T-cell (primary cell): ENCODE data around the gene CYP4A22. TPM values are rescaled to one million over a fixed set of nuclear protein-coding genes. Genes with fewer than 3 reads are reported as not detected.
A peak's percentile ranks its signal among the peaks of the same experiment; 100 is the strongest.

Experiments used
- ATAC-seq, 4 experiments: fragments of 200-7000 bp in 3 of 4; fragments of 150-1000 bp in 1 of 4; cut with Tn5 transposase; replicated peaks in 1 of 4; 1 replicate in 3 of 4; 2 replicates in 1 of 4; pipeline ENCODE4 v1.10.0; 2021; ENCODE audit warnings: moderate library complexity in 3 of 4, mild to moderate bottlenecking in 2 of 4, moderate number of reproducible peaks in 1 of 4
- CTCF ChIA-PET, 2 donors: fragments of 300-600 bp; sonication (Branson Sonifier 250); formaldehyde crosslinking; loops; one replicate each; lab custom pipeline; 2022; ENCODE audit warnings: antibody characterized with exemption in 2 of 2; lab: Charles Lee
- POLR2A ChIA-PET, 2 donors: fragments of 300-600 bp; sonication (Branson Sonifier 250); formaldehyde crosslinking; loops; one replicate each; lab custom pipeline; 2022; ENCODE audit warnings: antibody characterized with exemption in 2 of 2; lab: Charles Lee
- DNase-seq, 35 experiments: peaks; one replicate each; pipeline versions ENCODE4 v3.0.0 to v3.0.0-alpha.2; 2013 to 2023
- H3K27ac ChIP-seq: one replicate; pipeline ENCODE4 v1.5.1; 2013; ENCODE audit warnings: low read length
- H3K27me3 ChIP-seq, 2 experiments: replicated peaks in 1 of 2; 1 replicate in 1 of 2; 2 replicates in 1 of 2; pipeline versions ENCODE4 v1.6.1 to v1.7.0; 2013; ENCODE audit warnings: low read length in 1 of 2, mixed read lengths in 1 of 2; ENCODE audit not compliant: control insufficient read depth in 2 of 2, insufficient read depth in 2 of 2; ENCODE audit errors: extremely low read depth in 1 of 2
- H3K36me3 ChIP-seq, 2 donors: 1 replicate in 1 of 2; 2 replicates in 1 of 2; pipeline versions ENCODE4 v1.6.1 to v1.7.0; 2013; ENCODE audit warnings: low read length in 1 of 2; ENCODE audit not compliant: control insufficient read depth in 2 of 2, insufficient read depth in 1 of 2; ENCODE audit errors: extremely low read depth in 1 of 2
- H3K4me1 ChIP-seq, 2 experiments: 1 replicate in 1 of 2; 2 replicates in 1 of 2; pipeline versions ENCODE4 v1.6.1 to v1.7.0; 2013; ENCODE audit warnings: low read length in 2 of 2, mixed read lengths in 1 of 2; ENCODE audit not compliant: insufficient read depth in 2 of 2, control insufficient read depth in 1 of 2; ENCODE audit errors: extremely low read depth in 1 of 2
- H3K4me3 ChIP-seq, 2 donors: 1 replicate in 1 of 2; 2 replicates in 1 of 2; pipeline versions ENCODE4 v1.5.1 to v1.7.0; 2013; ENCODE audit warnings: mild to moderate bottlenecking in 2 of 2, low read length in 1 of 2, moderate library complexity in 1 of 2; ENCODE audit not compliant: control insufficient read depth in 1 of 2; ENCODE audit errors: extremely low read depth in 1 of 2
- H3K9me3 ChIP-seq: 2 replicates; pipeline ENCODE4 v1.7.0; 2013
- H3K27ac Mint-ChIP-seq, 2 donors: one replicate each; pipeline ENCODE4 v1.8.0; 2020 to 2021; ENCODE audit warnings: mild to moderate bottlenecking in 2 of 2, mixed read lengths in 2 of 2
- H3K27me3 Mint-ChIP-seq, 2 donors: one replicate each; pipeline ENCODE4 v1.8.0; 2021 to 2022; ENCODE audit warnings: mixed read lengths in 2 of 2
- H3K36me3 Mint-ChIP-seq: one replicate; pipeline ENCODE4 v1.8.0; 2021; ENCODE audit warnings: mixed read lengths
- H3K4me1 Mint-ChIP-seq, 3 donors: one replicate each; pipeline ENCODE4 v1.8.0; 2020 to 2022; ENCODE audit warnings: mixed read lengths in 3 of 3, mild to moderate bottlenecking in 1 of 3
- H3K4me3 Mint-ChIP-seq, 3 donors: one replicate each; pipeline ENCODE4 v1.8.0; 2020 to 2022; ENCODE audit warnings: mild to moderate bottlenecking in 3 of 3, mixed read lengths in 3 of 3, moderate library complexity in 3 of 3
- H3K9me3 Mint-ChIP-seq, 3 donors: one replicate each; pipeline ENCODE4 v1.8.0; 2020 to 2022; ENCODE audit warnings: mixed read lengths in 3 of 3
- WGBS: methylation state at CpG from one replicate; pipeline ENCODE4 v1.1.5; 2013; ENCODE audit warnings: missing lambda C conversion rate; ENCODE audit not compliant: insufficient coverage; 5-methylcytosine and 5-hydroxymethylcytosine counted together
- total RNA-seq, 35 experiments: library from RNA in 6 of 35; stranded (reverse) in 6 of 35; fragments of 120-200 nt in 1 of 35; gene quantifications; one replicate each; pipeline versions ENCODE4 v1.2.1 to v1.2.4 and lab custom pipeline; 2013 to 2026

Gene CYP4A22
- total RNA-seq, 5 donors from 2014 or later (not counting 1 experiment from before 2014, with no cell fraction given) = not detected

DNA sequence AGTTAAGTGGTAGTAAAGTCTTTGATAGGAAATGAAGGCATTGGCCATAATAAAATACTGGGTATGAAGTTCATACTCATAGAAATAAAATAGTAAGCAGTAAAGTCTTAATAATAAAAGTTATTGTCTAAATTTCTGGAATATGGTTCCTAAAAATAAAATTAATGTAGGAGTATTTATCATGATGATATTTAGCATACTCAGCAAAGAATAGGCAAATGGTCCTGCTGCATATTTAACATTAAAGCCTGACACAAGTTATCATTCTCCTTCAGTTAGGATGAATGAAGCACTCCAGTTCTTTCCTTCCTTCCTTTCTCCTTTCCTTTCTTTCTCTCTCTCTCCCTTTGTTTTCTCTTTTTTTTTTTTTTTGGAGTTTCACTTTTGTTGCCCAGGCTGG lies 27.3 kb downstream of the CYP4A22 start:
- ChIA-PET CTCF (no interaction called here), POLR2A (interaction anchor here in 1 of 2 donors (0.6 kb wide), 1 partner anchor 512 kb away, joined by 3 read pairs; no protein-coding TSS in a partner anchor)
- Mint-ChIP-seq H3K9me3 (no peaks in the 10 kb centered on the region), H3K27ac (no peak overlapping the region), H3K4me1 (no peaks in the 10 kb centered on the region), H3K4me3 (no peak overlapping the region), H3K27me3 (peaks cover 38% of the 10 kb centered on the region in 2 donors), H3K36me3 (no peaks in the 10 kb centered on the region)
- no peaks in the 10 kb centered on the region for H3K4me1 ChIP-seq
- no peak overlapping the region for H3K4me3 ChIP-seq
- no peak overlapping the region for H3K27ac ChIP-seq
- no peaks in the 10 kb centered on the region for H3K36me3 ChIP-seq
- H3K9me3 ChIP-seq = no peaks in the 10 kb centered on the region
- H3K27me3 ChIP-seq = peaks cover 0 to 8% of the 10 kb centered on the region in 2 experiments
- DNase-seq = no peak
- ATAC-seq = no peak

GRCh38 chr1:47172782-47173181 lies 35.5 kb downstream of the CYP4A22 start:
- Histone ChIP-seq H3K27me3 (peaks cover 0 to 15% of the 10 kb centered on the region in 2 experiments), H3K9me3 (no peaks in the 10 kb centered on the region), H3K36me3 (no peaks in the 10 kb centered on the region), H3K4me3 (no peak overlapping the region), H3K4me1 (peaks cover 0 to 3% of the 10 kb centered on the region in 2 experiments), H3K27ac (no peak overlapping the region)
- Mint-ChIP-seq H3K27me3 (peaks cover 14 to 26% of the 10 kb centered on the region in 2 donors), H3K4me1 (peaks cover 3 to 11% (median 4%) of the 10 kb centered on the region in 3 donors), H3K27ac (no peak overlapping the region), H3K9me3 (peaks cover 0 to 4% (median 0%) of the 10 kb centered on the region in 3 donors), H3K36me3 (no peaks in the 10 kb centered on the region), H3K4me3 (no peak overlapping the region)
- DNase-seq (no peak), ATAC-seq (no peak)
- 69% methylated on average over 3 of the region's 5 CpGs for WGBS
- ChIA-PET POLR2A (no interaction called here), CTCF (interaction anchor here in 1 of 2 donors (0.5 kb wide), 1 partner anchor 126 kb away, joined by 3 read pairs; no protein-coding TSS in a partner anchor)

- CTCF ChIA-PET = interaction anchor here (0.6 to 1.7 kb wide), 3 partner anchors 9 to 17 kb away, joined by 3 to 9 read pairs (median 4); no protein-coding TSS in a partner anchor
- Mint-ChIP-seq H3K4me3 (no peak overlapping the region), H3K36me3 (no peaks in the 10 kb centered on the region), H3K27ac (no peak overlapping the region), H3K9me3 (peaks cover 0 to 4% (median 0%) of the 10 kb centered on the region in 3 donors), H3K4me1 (peaks cover 10 to 20% (median 11%) of the 10 kb centered on the region in 3 donors), H3K27me3 (peaks cover 20 to 27% of the 10 kb centered on the region in 2 donors)
- Histone ChIP-seq H3K9me3 (no peaks in the 10 kb centered on the region), H3K4me3 (no peak overlapping the region), H3K36me3 (no peaks in the 10 kb centered on the region), H3K4me1 (peaks cover 0 to 11% of the 10 kb centered on the region in 2 experiments), H3K27ac (no peak overlapping the region), H3K27me3 (peaks cover 0 to 22% of the 10 kb centered on the region in 2 experiments)
- POLR2A ChIA-PET = no interaction called here
- ATAC-seq = no peak
- DNase-seq = no peak
Measured at GRCh38 chr1:47174656-47175020, 37.4 kb downstream of the CYP4A22 start.

GRCh38 chr1:47175227-47175934 lies 38.1 kb downstream of the CYP4A22 start:
- H3K4me3 Mint-ChIP-seq = no peak overlapping the region
- Histone ChIP-seq H3K4me3 (no peak overlapping the region), H3K9me3 (no peaks in the 10 kb centered on the region), H3K36me3 (no peaks in the 10 kb centered on the region), H3K4me1 (peaks cover 0 to 15% of the 10 kb centered on the region in 2 experiments), H3K27ac (no peak overlapping the region), H3K27me3 (peaks cover 0 to 30% of the 10 kb centered on the region in 2 experiments)
- H3K27me3 Mint-ChIP-seq = peaks cover 24 to 32% of the 10 kb centered on the region in 2 donors
- no peaks in the 10 kb centered on the region for H3K36me3 Mint-ChIP-seq
- DNase-seq = peak in 21 of 35 experiments; percentile 9 to 61 (median 27)
- POLR2A ChIA-PET = no interaction called here
- CTCF ChIA-PET = interaction anchor here (0.5 to 1.7 kb wide), 5 partner anchors 9 to 1697 kb away, joined by 3 to 9 read pairs (median 3); partner anchors contain the start of gene PDZK1IP1 (in 1 of the 2)
- 28% methylated on average over 8 of the region's 11 CpGs for WGBS
- H3K4me1 Mint-ChIP-seq = peaks cover 11 to 22% (median 12%) of the 10 kb centered on the region in 3 donors
- H3K9me3 Mint-ChIP-seq = peaks cover 0 to 4% (median 0%) of the 10 kb centered on the region in 3 donors
- peak; percentile 35 to 57 (median 55) for ATAC-seq
- H3K27ac Mint-ChIP-seq = no peak overlapping the region

GRCh38 chr1:47178020-47178419 lies 40.8 kb downstream of the CYP4A22 start:
- peaks cover 0 to under 1% (median 0%) of the 10 kb centered on the region in 3 donors for H3K9me3 Mint-ChIP-seq
- H3K36me3 ChIP-seq = no peaks in the 10 kb centered on the region
- peaks cover 42 to 55% of the 10 kb centered on the region in 2 donors for H3K27me3 Mint-ChIP-seq
- no peak overlapping the region for H3K27ac Mint-ChIP-seq
- H3K4me1 ChIP-seq = peaks cover 0 to 15% of the 10 kb centered on the region in 2 experiments
- H3K4me3 Mint-ChIP-seq = no peak overlapping the region
- CTCF ChIA-PET = interaction anchor here (0.6 to 2.3 kb wide), 2 partner anchors 16 to 548 kb away, joined by 4 to 11 read pairs; no protein-coding TSS in a partner anchor
- H3K27me3 ChIP-seq = peaks cover 0 to 52% of the 10 kb centered on the region in 2 experiments
- H3K9me3 ChIP-seq = no peaks in the 10 kb centered on the region
- WGBS = 100% methylated on average over 1 of the region's 6 CpGs
- H3K27ac ChIP-seq = no peak overlapping the region
- DNase-seq = no peak
- H3K36me3 Mint-ChIP-seq = no peaks in the 10 kb centered on the region
- peaks cover 11 to 22% (median 12%) of the 10 kb centered on the region in 3 donors for H3K4me1 Mint-ChIP-seq
- POLR2A ChIA-PET = no interaction called here
- no peak overlapping the region for H3K4me3 ChIP-seq
- ATAC-seq = no peak

DNA sequence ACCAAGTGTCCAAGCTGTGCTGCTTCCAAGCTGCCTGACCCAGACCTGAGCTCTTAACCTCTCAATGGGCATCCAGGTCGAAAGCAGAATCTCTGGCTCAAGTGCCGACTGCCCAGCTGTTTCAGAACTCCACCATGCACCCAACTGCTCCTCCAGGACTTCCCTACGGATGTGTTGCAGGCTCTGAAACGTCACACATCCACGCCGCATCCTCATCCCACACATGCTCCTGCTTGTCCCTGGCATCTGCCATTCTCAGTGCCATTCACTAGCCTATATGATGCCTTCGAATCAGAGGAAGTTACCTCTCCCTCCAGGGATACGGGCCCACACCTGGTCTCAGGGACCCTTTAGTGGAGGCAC lies 41.4 kb downstream of the CYP4A22 start:
- H3K36me3 Mint-ChIP-seq = no peaks in the 10 kb centered on the region
- peaks cover 11 to 22% (median 12%) of the 10 kb centered on the region in 3 donors for H3K4me1 Mint-ChIP-seq
- Histone ChIP-seq H3K9me3 (no peaks in the 10 kb centered on the region), H3K4me3 (no peak overlapping the region), H3K36me3 (no peaks in the 10 kb centered on the region), H3K27me3 (peaks cover 0 to 57% of the 10 kb centered on the region in 2 experiments), H3K4me1 (peaks cover 0 to 15% of the 10 kb centered on the region in 2 experiments), H3K27ac (no peak overlapping the region)
- no peak for ATAC-seq
- DNase-seq = no peak
- WGBS = 78% methylated on average over 8 of the region's 8 CpGs
- ChIA-PET POLR2A (no interaction called here), CTCF (interaction anchor here (0.6 to 2.3 kb wide), 8 partner anchors 14 to 547 kb away, joined by 3 to 11 read pairs (median 5); partner anchors contain the start of gene FOXD2 (in 1 of the 2))
- H3K4me3 Mint-ChIP-seq = peak overlapping the region in 1 of 3 donors; percentile 67
- peaks cover 44 to 53% of the 10 kb centered on the region in 2 donors for H3K27me3 Mint-ChIP-seq
- H3K27ac Mint-ChIP-seq = no peak overlapping the region
- H3K9me3 Mint-ChIP-seq = no peaks in the 10 kb centered on the region
